ENCODE data around the gene JMY. TPM values are rescaled to one million over a fixed set of nuclear protein-coding genes. Genes with fewer than 3 reads are reported as not detected.

Gene JMY
- polyA plus RNA-seq, 1 donor (not counting 4 experiments of a cell fraction or from before 2014, with no cell fraction given): 3.3 TPM

GRCh38 chr5:79297661-79298060 is 61.7 kb downstream of the JMY start:
- TF ChIP-seq EZH2 (IDR thresholded peaks at IDR 0.05; ENCODE audit: low read length): no peak
- TF ChIP-seq CTCF (optimal IDR thresholded peaks at IDR 0.05 in 1 of 3, IDR thresholded peaks at IDR 0.05 in 1 of 3, conservative IDR thresholded peaks at IDR 0.05 in 1 of 3; ENCODE audit: extremely low read depth in 1 of 3, insufficient read depth in 2 of 3, low read length in 3 of 3): no peak
- no peak overlapping the region for H3K4me3 ChIP-seq (ENCODE audit: control insufficient read depth in 2 of 3, extremely low read depth in 1 of 3, insufficient read depth in 2 of 3, low read depth in 1 of 3, low read length in 3 of 3)
- H3K9ac ChIP-seq (ENCODE audit: control insufficient read depth, extremely low read depth, insufficient read depth, low read length): no peak overlapping the region
- no peak for FAIRE-seq
- H2AFZ ChIP-seq (ENCODE audit: control insufficient read depth, low read length): no peak overlapping the region
- no peak overlapping the region for H3K4me2 ChIP-seq (ENCODE audit: control insufficient read depth, extremely low read depth, insufficient read depth, low read depth, low read length)
- no peaks in the 10 kb centered on the region for H3K9me1 ChIP-seq (ENCODE audit: control insufficient read depth, extremely low read depth, insufficient read depth, low read length)
- H3K27ac ChIP-seq (ENCODE audit: control insufficient read depth, insufficient read depth, low read length): no peak overlapping the region
- no peaks in the 10 kb centered on the region for H3K36me3 ChIP-seq (ENCODE audit: control insufficient read depth in 2 of 2, extremely low read depth in 1 of 2, insufficient read depth in 2 of 2, low read length in 2 of 2)
- DNase-seq (ENCODE audit: low read depth, low spot score): no peak
- H3K27me3 ChIP-seq (ENCODE audit: control insufficient read depth, extremely low read depth, insufficient read depth, low read length): no peaks in the 10 kb centered on the region
- H3K4me1 ChIP-seq (ENCODE audit: control insufficient read depth, extremely low read depth, insufficient read depth, low read length): peaks cover 6% of the 10 kb centered on the region
- H3K9me3 ChIP-seq (ENCODE audit: control insufficient read depth, low read depth, low read length): no peaks in the 10 kb centered on the region
- no peaks in the 10 kb centered on the region for H3K79me2 ChIP-seq (ENCODE audit: control insufficient read depth, insufficient read depth, low read length)
- dilution Hi-C loops (cut with MboI; ENCODE audit: extremely low pct_ligation_motif_present, low sequenced_read_pairs): no loop called here
- H4K20me1 ChIP-seq (ENCODE audit: control insufficient read depth, extremely low read depth, insufficient read depth, low read length): no peaks in the 10 kb centered on the region

- peak; percentile 36 for FAIRE-seq
Observed at GRCh38 chr5:79301046-79301712, 65.2 kb downstream of the JMY start.

More at GRCh38 chr5:79301046-79301712, 65.2 kb downstream of the JMY start:
- no peaks in the 10 kb centered on the region for H3K9me1 ChIP-seq (ENCODE audit: control insufficient read depth, extremely low read depth, insufficient read depth, low read length)
- H3K9ac ChIP-seq (ENCODE audit: control insufficient read depth, extremely low read depth, insufficient read depth, low read length): no peak overlapping the region
- DNase-seq (ENCODE audit: low read depth, low spot score): no peak
- H4K20me1 ChIP-seq (ENCODE audit: control insufficient read depth, extremely low read depth, insufficient read depth, low read length): no peaks in the 10 kb centered on the region
- dilution Hi-C loops (cut with MboI; ENCODE audit: extremely low pct_ligation_motif_present, low sequenced_read_pairs): no loop called here
- H3K4me3 ChIP-seq (ENCODE audit: control insufficient read depth in 2 of 3, extremely low read depth in 1 of 3, insufficient read depth in 2 of 3, low read depth in 1 of 3, low read length in 3 of 3): no peak overlapping the region
- no peaks in the 10 kb centered on the region for H3K27me3 ChIP-seq (ENCODE audit: control insufficient read depth, extremely low read depth, insufficient read depth, low read length)
- H3K79me2 ChIP-seq (ENCODE audit: control insufficient read depth, insufficient read depth, low read length): no peaks in the 10 kb centered on the region
- H2AFZ ChIP-seq (ENCODE audit: control insufficient read depth, low read length): no peak overlapping the region
- TF ChIP-seq EZH2 (IDR thresholded peaks at IDR 0.05; ENCODE audit: low read length): no peak
- TF ChIP-seq CTCF (optimal IDR thresholded peaks at IDR 0.05 in 1 of 3, IDR thresholded peaks at IDR 0.05 in 1 of 3, conservative IDR thresholded peaks at IDR 0.05 in 1 of 3; ENCODE audit: extremely low read depth in 1 of 3, insufficient read depth in 2 of 3, low read length in 3 of 3): no peak
- H3K4me1 ChIP-seq (ENCODE audit: control insufficient read depth, extremely low read depth, insufficient read depth, low read length): peaks cover 15% of the 10 kb centered on the region
- H3K9me3 ChIP-seq (ENCODE audit: control insufficient read depth, low read depth, low read length): no peaks in the 10 kb centered on the region
- no peaks in the 10 kb centered on the region for H3K36me3 ChIP-seq (ENCODE audit: control insufficient read depth in 2 of 2, extremely low read depth in 1 of 2, insufficient read depth in 2 of 2, low read length in 2 of 2)
- H3K27ac ChIP-seq (ENCODE audit: control insufficient read depth, insufficient read depth, low read length): no peak overlapping the region
- H3K4me2 ChIP-seq (ENCODE audit: control insufficient read depth, extremely low read depth, insufficient read depth, low read depth, low read length): no peak overlapping the region
